NCI-H2227 treated with DMSO at 0.1 percent for 48 hours (cell line): Measurements from ENCODE around the gene KDELR3.
"Not testable (repeated sequence)": the region's sequence is repeated elsewhere in the genome, so short reads cannot be mapped to it uniquely, and the experiment has no call there.

Experiments
- DNase-seq: peaks from one replicate; lab custom pipeline; 2025; lab: John Stamatoyannopoulos, UW

Gene KDELR3

GRCh38 chr22:38456841-38457699, 10.8 kb upstream of the KDELR3 start:
- DNase-seq = no peak

DNA sequence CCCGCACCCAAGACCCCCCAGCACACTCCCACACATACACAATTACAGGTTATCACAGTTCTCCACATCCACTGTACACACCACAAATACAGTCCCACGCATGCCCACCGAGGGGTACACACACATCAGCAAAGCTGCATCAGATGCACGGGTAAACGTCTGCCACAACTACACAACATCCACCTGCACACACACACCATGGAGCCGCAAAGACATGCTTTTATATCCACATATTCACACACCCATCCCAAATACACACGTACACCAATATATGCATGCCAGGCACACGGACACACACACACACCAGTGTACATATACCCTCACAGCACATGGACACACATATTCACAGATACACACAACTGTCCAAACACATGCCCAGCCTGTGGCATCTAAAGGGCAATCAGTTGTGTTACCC, 7.5 kb upstream of the KDELR3 start:
- no peak for DNase-seq

DNA sequence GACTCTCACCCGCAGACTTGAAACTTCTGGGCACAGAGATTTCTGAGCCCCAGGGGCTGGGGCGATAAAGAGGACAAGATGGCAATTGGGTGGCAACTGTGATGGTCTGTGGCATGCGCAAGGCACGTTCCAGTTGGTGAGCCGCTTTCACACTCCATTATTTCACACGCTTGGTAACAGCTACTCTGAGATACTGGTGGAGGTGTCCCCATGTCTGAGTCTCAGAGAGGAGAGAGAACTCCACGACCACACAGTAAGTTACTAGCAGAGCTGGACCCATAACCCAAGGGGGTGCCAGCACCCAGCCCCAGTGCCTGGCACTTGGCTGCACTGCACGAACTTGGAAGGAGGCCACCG, 6.9 kb upstream of the KDELR3 start:
- DNase-seq = no peak

- peak; percentile 81 for DNase-seq
Measured at GRCh38 chr22:38461414-38462081, 6.3 kb upstream of the KDELR3 start.

- no peak for DNase-seq
Measured at GRCh38 chr22:38462960-38463784, 4.7 kb upstream of the KDELR3 start.

GRCh38 chr22:38464992-38465672, 2.8 kb upstream of the KDELR3 start:
- DNase-seq = no peak

DNA sequence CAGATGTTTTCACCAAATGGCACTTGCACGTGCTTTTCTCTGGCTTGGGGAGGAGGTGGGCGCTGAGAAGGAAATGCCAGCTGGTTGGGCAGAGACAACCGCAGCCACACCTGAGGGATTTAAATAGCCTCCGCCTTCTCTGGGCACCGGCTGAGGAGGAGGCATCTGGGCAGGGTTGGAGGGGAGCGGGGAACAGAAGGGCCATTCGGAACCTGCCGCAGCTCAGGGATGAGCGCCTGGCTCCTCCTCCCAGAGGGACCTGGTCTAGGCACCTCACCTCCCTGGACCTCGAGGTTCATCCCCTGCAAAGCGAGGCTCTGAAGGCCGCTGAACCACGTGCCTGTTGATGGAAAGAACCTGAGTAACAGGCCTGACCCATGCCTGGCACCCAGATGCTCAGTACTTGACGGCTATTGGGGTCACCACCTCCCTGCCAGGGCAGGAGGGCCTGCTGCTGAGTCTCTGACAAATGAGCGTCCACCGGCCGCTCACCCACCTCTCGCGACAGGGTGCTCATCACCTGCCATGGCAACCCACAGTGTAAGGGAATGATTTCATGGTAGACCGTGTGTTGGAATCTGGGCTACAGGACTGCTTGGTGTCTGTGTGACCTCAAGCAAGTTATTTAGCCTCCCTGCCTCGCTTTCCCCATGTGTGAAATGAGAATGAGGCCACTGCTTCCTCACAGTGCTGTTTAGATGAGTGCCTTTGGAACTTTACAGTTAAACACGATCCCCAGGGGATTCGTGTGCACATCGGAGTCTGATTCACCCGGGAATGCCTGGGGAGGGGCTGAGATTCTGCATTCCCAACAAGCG, 2.0 kb upstream of the KDELR3 start:
- DNase-seq = no peak

GRCh38 chr22:38467438-38467903, 425 bp upstream of the KDELR3 start:
- no peak for DNase-seq

DNA sequence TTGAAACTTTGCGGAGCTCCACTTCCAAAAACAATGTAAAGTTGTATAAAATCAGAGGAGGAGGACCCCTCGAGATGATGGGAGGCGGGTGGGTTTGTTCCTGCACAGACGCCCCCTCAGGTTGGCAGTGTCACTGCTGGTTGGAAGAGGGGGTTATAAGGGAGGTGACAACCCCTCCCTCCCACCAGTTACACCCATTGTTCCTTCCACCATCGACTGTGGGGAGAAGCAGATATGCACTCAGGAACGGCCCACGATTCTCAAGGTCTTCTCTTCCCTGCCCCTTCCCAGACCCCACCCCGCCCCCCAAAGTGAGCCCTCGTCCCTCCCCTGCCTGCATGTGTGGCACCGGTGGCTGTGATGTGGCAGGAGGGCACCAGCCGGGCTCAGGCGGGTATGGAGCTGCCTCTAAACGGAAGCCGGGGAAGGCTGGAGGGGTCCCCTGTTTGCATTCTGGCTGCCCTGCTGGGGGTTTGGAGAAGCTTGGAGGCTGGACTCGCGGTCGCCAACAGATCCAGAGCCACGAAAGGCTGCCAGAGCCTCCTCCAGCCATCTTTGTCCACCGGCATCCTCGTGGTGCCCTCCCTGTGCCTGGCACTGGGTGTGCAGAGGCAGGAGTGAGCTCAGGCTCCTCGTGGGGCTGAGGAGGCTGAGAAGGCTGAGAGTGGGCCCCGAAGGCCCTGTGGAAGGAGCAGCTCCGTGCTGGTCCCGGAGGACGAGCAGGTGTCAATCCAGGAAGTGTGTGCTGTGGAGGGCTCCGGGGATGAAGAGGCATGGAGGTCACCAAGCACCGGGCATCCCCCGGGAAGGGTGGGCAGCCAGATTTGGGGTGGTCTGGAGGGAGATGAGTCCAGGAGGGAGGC, 778 bp downstream of the KDELR3 start:
- no peak for DNase-seq

DNA sequence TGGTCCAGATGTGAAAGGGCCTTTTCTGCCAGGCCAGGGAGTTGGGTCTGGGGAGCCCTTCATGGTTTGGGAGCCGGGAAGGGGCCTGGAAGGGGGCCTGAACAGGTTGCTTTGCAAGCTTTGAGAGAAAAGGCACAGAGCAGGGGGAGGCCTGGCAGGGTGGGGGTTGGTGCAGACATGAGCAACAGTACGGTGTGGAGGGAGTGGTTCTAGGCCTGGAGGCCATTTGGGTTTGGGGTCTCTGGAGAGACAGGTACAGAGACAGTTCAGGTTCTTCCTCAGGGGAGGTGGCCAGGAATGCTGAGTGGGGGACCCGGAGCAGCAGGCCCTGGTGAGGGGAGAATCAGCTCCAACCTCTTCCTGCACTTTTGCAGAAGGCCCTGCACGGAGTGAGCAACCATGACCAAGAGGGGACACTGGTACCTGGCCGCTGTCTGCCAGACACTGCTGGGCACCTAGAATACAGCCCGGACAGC, 1.4 kb downstream of the KDELR3 start:
- DNase-seq = no peak

- not testable (repeated sequence) for DNase-seq
Measured at GRCh38 chr22:38470179-38470578, 2.3 kb downstream of the KDELR3 start.

DNA sequence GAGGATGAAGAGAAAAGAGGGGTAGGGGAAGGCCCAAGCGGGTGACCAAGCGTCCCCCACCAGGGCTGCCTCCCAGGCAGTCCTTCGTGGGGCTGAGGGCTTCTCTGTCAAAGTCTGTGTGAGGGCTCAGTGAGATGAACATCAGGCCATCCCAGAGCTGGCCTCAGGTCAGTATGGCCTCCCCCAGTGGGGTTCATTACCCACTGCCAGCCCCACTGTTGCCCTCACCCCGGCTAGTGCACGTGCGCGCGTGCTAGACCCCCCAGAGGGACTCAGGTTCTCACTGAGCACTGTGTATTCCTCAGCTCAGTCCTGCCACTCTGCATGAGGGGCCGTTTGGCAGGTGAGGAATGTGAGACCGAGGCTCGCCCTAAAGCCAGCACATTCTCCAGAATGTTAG, 3.3 kb downstream of the KDELR3 start:
- DNase-seq = no peak

DNA sequence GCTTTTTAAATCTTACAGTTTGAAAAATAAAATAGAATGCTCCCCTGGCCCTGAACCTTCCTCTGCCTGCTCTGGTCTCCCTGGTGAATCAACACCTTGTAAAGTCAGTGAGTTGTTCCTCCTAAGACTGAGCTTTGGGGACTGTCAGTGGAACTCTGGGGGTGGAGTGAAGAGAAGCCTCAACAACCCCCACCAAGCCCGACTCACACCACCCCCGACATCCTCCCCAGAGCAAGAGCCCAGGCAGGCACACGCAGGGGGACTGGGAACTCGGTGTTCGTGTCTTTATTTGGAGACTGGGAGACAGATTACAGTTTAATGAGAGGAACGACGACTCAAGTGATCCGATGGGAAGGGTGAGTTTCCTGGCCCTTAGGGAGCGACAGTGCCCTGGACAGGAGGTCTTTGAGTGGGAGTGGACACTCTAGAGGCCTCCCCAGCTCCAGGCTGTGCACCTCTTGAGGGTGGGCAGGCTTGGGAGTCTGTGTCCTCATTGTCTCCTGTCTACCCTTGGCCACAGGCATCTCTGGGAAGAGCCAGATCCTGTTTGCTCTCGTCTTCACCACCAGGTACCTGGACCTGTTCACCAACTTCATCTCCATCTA, 6.2 kb downstream of the KDELR3 start:
- DNase-seq = no peak

DNA sequence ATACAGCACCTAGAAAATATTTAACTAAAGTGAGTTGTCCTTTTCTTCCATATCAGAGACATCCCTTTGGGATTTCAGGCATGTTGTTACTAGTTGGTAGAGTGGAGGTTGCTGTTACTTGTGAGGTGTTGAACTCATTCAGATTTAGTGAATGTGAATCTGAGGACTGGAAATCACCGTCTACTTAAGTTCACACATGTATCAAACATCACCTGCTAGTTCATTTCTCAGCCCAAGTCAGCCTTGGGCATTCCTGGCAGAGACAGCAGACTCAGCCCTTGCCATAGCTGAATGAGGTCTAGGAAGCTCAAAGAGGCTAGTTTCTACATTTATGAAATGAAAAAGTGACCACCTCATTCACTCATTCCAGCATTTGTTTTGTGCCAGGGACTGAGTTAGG, 9.7 kb downstream of the KDELR3 start:
- no peak for DNase-seq

GRCh38 chr22:38479096-38479837, 11.4 kb downstream of the KDELR3 start:
- DNase-seq = no peak

DNA sequence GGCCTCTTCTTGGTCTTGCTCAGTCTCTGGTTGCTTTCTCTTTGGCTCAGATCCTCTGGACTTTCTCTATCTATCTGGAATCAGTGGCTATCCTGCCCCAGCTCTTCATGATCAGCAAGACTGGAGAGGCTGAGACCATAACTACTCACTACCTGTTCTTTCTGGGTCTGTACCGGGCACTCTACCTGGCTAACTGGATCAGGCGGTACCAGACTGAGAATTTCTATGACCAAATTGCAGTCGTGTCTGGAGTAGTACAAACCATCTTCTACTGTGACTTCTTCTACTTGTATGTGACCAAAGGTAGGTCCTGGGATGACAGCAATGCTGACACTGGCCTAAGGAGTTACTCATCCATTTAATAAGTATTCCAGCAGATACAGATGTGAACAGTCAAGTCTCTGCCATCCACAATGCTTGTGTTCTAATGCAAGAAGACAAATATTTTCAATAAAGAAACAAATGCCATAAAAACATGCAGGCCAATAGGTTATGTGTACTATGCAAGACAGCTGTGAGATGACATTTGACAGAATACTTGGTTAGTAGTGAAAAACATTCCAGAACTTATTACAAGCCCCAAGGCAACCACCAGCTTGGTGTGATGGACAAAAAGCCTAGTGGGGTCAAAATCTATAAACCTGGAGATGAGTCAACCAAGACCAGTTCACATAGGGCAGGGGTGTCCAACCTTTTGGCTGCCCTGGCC, 13.4 kb downstream of the KDELR3 start:
- DNase-seq = no peak

DNA sequence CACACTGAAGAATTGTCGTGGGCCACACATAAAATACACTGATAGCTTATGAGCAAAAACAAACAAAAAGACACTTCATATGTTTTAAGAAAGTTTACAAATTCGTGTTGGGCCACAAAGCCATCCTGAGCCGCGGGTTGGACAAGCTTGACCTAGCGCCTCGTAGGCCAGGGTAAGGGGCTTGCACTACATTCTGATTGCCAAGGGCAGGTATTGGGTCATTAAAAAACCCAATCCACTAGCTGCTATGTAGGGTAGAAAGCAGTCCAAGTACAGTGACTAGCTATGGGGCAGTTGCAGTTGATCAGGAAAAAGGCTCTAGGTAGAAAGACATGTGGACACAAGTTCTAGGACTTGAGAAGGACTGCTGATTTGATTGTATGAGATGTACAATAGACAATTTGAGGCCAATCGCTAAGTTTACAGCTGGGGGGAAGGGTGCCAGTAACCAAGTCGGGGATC, 14.0 kb downstream of the KDELR3 start:
- no peak for DNase-seq

DNA sequence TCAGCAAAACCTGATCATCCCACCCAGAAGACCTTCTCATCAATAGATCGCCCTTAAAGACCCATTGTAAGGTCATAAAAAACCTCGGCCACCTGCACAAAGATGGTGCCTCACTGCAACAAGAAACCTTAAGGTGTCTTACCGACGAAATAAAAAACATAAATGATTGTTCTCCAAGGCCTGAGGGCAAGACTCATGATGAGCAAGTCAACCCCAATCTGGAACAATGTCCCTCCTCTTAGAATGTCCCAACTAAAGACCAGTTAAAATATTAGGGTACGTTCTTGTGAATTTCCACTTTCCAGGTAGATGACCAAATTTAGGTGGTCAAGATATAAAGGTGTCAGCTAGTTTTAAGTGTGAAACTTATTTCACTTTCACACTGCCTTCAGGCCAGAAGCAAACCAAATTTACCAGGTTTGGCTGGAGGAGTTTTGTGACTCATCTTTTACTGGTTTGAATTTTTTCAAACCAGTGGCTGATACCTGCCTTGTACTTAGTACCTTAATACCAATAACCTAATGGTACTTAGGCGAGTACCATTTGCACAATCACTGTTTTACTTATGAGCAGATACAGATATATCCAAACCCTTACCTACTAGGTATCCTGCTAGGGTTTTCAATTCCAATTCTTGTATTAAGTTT, 14.9 kb downstream of the KDELR3 start:
- DNase-seq = no peak
